ENCODE data around the gene SLC26A3.
"Not testable (repeated sequence)": the region's sequence is repeated elsewhere in the genome, so short reads cannot be mapped to it uniquely, and the experiment has no call there.

Gene SLC26A3

DNA sequence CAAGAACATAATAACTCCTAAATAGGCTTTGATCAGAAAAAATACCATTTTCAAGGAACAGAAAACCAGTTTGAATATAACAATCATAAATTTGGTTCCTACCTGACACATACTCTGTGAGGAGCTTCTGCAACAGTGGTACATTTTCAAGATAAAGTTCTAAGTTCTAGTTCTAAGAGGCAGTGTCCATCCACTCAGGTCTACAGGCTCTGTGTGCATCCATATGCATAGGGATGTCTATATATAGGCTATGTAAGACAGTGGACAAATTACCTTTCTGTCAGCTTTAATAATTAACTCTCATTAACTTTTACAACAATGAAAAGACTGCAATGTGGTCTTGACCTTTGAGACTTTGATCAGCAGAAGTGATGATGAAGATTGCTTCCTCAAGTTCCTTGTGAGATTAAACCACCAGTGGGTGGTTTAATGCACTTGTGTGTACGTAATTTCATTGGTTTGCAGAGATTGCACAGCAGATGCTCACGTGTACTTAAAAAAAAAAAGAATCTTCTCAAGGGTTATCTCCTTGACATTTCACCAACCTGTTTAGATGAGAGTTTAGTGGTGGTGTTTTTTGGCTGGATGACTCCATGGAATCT, at the start of gene SLC26A3:
SLC26A3 (minus strand) TSS at position 215 of the 602 bp plus-strand sequence. CDS start 8,714 bp downstream, outside the sequence.
- no peak for DNase-seq

DNA sequence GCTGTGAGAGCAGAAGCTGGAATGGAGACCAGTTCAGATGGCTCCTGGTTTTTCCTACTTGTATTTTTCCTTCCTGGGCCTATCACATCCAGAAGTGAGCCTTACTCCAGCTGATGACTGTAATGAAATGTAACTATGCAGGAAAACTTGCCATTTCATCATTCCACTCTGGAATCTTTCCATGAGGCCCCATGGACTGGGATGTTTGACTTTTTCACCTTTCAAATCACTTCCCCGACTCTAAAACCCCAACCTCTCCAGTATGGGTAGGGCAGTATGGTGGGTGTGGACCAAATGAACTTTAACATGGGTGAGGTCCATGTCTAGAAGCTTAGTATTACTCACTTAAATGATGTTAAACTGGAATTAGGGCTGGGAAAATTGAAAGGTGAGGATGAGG, 47.6 kb upstream of the SLC26A3 start:
- DNase-seq, result no peak

DNA sequence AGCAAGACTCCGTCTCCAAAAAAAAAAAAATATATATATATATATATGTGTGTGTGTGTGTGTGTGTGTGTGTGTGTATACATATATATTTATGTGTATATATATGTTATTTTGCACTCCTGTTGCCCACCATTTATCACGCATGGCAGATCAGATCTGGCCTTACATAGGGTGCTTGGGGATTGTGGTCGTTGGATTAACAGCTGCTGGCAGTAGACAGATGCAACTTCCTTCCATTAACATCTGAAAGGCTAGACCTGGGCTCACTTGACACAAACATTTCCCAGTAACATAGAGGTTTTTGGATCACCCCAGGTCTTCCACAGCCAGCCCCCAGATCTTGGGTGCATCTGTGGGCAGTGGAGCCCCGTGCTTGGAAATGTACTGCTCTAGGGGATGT, 47.2 kb upstream of the SLC26A3 start:
- no peak for DNase-seq

DNA sequence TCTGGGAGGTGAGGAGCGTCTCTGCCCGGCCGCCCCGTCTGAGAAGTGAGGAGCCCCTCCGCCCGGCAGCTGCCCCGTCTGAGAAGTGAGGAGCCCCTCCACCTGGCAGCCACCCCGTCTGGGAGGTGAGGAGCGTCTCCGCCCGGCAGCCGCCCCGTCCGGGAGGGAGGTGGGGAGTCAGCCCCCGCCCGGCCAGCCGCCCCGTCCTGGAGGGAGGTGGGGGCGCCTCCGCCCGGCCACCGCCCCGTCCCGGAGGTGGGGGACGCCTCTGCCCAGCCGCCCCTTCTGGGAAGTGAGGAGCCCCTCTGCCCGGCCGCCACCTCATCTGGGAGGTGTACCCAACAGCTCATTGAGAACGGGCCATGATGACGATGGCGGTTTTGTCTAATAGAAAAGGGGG, 45.2 kb upstream of the SLC26A3 start:
- DNase-seq, result not testable (repeated sequence)

DNA sequence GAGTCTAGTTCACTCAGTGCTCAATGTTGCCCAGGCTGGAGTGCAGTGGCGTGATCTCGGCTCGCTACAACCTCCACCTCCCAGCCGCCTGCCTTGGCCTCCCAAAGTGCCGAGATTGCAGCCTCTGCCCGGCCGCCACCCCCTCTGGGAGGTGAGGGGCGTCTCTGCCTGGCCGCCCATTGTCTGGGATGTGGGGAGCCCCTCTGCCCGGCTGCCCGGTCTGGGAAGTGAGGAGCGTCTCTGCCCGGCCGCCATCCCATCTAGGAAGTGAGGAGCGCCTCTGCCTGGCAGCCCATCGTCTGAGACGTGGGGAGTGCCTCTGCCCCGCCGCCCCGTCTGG, 44.8 kb upstream of the SLC26A3 start:
- not testable (repeated sequence) for DNase-seq

DNA sequence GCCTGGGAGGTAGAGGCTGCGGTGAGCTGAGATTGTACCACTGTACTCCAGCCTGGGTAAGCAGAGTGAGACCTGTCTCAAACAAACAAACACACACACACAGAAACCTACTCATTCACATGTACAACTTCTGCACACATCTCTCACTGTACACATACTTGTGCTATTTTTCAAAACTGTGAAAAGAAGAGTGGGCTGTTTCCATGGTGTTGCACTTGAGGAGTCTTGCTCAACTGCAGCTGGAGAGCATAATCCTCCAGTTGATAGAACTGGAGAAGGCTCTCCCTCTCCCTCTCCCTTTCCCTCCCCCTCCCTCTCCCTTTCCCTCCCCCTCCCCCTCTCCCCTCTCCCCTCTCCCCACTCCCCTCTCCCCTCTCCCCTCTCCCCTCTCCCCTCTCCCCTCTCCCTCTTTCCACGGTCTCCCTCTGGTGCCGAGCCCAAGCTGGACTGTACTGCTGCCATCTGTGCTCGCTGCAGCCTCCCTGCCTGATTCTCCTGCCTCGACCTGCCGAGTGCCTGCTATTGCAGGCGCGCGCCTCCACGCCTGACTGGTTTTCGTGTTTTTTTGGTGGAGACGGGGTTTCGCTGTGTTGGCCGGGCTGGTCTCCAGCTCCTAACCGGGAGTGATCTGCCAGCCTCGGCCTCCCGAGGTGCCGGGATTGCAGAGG, 44.3 kb upstream of the SLC26A3 start:
- DNase-seq, result no peak

DNA sequence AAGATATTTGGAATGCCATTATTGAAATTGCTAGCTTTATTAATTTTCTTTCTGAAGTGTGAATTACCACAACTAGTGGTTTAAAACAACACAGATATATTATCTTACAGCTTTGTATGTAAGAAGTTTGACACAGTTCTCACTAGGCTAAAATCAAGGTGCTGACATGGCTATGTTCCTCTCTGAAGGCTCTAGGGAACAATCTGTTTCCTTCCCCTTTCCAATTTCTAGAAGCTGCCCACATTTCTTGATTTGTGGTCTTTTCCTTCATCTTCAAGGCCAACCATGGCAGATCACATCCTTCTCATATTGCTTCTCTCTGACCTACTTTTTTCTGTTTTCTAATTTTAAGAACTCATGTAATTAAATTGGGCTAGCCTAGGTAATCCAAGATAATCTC, 43.3 kb upstream of the SLC26A3 start:
- no peak for DNase-seq

DNA sequence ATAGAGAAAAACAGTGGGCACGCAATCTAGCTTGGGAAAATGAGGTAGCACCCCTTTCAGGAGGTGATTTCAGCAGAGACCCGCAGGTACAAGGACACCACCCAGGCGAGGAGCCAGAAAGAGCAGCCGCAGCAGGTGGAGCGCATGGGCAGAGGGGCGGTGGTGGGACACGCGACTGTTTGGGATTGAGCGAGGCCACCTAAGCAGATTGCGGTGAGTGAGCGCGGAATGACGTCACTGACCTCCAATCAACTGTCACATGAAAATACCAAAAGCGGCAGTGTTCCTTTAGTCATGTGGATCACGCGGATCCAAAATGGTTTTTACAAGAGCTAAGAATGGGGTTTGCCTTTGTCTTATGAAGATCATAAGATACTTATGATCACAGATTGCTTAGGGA, 40.2 kb upstream of the SLC26A3 start:
- DNase-seq, result no peak

DNA sequence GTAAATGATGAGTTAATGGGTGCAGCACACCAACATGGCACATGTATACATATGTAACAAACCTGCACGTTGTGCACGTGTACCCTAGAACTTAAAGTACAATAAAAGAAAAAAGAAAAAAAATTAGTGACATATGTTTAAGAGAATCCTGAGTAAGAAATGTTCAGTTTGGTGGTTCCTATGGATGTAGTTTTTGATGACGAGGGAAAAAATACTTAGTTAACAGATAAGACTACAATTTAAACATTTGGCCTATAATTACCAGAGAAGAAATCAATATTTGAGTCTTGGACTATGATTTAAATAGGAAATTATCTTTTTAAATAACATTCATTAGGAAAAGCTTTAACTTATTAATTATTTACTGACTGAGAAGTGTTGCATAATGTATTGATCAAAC, 39.2 kb upstream of the SLC26A3 start:
- DNase-seq, result no peak

DNA sequence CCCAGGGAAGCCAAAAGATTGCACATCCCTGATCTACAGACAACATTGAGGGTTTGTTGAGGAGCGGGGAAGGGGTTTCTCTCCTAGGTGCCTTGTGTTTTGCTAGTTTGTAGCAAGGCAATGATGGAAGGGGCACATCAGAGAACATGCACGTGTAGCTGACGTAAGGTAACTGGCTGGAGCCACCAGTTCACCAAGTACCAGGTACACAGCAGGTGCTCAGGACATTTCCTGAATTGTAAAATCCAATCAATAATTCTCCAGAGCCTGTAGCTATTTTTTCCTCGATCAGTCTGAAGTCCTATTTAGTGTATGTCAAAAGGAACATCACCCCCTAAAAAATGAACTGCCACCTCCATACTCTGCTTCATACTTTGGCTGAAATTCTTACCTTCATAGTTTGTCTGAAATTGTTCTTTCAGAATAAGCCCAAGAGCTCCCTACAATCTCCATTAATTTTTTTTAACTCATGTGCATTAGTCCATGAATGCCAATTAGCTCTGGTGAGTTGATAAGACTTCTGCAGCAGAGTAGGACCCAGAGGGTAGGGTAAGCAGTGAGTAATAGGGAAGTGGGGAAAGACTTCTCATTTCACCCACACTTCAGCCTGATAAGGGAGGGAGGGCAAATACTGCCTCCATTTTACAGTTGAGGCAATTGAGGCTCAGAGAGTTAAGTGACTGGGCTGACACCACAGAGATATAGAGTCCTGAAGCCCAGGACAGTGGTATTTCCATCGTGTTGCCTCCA, 36.0 kb upstream of the SLC26A3 start:
- DNase-seq, result no peak

DNA sequence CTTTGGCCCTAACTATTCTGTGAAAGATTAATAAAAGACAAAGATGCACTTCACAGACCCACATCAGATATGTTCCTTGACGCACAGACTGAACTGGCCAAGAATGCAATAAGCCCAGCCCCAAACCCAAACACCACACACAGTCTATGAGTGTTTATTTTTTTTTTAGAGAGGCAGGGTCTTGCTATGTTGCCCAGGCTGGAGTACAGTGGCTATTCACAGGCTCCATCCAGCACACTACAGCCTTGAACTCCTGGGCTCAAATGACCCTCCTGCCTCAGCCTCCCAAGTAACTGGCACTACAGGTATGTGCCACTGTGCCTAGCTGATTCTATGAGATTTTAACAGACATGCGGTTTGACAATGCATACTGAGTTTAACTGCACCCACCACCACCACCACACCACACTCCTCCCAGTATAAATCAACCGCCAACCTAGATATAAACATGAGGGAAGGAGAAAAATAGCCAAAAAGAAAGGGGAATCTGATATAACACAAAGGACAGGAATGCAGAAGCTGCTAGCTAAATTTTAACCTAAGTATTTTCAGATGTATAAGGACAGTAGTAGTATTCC, 35.1 kb upstream of the SLC26A3 start:
- no peak for DNase-seq

DNA sequence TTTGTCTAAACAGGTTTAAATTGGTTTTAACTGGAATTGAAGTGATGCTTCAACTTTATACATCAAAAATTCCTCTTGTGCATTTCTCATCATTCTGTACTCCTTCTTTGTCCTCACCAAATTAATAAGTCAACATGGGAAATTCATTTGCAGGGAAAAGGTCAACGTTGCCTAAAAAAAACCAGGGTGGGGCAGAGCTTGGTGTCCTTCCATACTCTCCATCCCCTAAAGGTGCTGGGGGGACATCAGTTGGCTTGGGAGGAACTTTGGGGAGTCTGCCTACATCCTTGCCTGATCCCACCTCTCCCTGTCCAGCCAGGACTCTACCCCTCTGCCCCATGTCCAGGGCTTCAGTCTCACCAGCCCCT, 34.1 kb upstream of the SLC26A3 start:
- no peak for DNase-seq

DNA sequence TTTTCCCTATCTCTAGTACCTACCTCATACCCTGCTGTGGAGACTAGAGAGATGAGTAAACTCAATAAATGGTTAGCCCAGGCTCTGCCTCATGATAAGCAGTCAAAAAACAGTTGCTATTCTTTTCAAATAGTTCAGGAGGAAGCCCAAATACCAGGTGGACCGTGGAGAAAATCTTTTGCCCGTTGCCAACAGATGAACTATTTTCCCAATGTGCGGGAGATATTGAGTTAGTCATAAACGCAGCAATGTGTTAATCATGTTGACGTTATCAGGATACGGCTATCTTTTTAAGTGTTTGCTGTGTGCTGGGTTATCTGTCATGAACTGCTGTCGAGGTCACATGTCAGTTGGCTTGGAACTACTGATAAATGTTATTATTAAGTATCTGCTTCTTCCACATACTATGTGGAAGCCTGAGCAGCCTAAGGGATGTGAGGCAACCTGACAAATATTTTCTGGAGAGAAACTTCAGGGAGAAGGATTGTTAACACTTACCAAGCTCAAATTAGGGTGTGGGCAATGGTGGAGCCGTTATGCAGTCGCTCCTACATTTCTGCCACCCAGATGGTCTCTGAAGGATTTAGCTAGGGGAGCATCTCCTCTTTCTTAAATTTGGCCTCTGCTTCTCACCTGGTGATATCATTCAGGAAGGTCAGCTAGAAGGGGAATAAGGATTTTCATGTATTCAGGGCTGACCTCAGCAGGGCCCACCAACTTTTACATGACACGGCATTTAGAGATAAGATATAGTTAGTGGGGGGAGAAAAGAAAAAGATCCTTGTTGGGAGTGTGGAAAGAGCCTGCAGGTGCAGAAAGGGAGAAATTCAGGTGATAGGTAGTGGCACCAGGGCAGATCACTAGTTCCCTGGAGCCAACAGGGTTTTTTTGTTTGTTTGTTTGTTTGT, 33.5 kb upstream of the SLC26A3 start:
- no peak for DNase-seq

DNA sequence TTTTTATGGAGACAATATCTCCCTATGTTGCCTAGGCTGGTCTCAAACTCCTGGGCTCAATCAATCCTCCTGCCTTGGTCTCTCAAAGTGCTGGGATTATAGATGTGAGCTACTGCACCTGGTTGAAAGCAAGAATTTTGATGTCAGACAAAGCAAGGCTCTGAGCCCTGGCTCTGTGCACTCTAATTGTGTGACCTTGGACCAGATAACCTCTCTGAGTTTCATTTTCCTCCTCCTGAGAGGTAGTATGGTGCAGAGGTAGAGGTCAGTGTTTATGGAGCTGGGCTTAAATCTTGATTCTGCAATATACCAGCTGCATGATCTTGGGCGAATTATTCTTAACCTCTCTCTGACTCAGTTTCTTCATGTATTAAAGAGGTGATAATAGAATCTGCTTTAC, 31.4 kb upstream of the SLC26A3 start:
- DNase-seq, result no peak

DNA sequence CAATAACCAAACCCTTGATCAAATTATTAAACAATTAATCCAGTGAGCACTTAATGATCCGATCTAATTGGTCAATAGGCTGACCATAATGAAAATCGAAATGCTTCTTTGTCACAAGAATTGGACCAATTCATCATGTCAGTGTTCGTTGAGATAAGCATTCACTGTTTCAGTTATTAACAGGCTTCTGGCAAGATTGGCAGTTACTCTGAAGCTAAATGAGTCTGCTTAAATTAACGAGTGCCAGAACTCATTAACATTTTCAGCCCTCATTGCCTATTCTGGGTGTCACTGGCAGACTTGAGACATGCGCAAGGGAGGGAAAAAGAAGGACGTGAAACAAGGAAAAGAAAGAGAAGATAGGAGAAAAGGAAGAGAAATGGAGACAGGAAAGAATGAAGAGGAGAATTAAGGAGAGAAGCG, 30.7 kb upstream of the SLC26A3 start:
- DNase-seq, result no peak

DNA sequence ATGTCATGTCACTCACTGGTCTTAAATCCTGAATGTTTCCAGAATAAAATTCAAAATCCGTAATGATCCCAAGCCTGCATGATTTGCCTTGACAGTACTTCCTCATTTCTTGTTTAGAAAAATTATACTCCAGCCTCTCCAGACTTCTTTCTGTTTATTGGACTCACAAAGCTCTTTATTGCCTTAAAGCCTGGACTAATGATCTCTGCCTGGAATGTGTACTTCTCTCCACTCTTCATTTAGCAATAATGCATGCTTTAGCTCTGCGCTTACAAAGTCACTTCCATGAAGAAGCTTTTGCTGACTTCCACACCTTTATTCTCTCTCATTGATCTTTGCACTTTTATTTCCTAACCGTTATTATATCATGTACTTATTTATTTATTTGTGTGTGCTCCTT, 27.4 kb upstream of the SLC26A3 start:
- no peak for DNase-seq

DNA sequence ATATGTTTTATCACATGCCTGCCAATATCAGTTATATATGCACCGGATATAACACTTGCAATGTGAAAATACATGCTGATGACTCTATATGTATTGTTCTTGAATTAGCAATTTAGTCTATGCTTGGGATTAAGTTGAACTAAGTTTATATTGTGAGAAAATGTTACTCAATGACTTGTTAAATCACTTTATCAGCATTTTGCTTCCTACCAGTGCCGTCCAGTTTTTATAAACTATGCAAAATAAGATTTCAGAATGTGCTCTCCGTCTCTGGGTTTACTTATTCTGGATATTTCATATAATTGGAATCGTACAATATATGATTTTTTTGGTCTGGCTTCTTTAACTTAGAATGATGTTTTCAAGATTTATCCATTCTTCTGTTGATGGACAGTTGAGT, 25.5 kb upstream of the SLC26A3 start:
- no peak for DNase-seq

DNA sequence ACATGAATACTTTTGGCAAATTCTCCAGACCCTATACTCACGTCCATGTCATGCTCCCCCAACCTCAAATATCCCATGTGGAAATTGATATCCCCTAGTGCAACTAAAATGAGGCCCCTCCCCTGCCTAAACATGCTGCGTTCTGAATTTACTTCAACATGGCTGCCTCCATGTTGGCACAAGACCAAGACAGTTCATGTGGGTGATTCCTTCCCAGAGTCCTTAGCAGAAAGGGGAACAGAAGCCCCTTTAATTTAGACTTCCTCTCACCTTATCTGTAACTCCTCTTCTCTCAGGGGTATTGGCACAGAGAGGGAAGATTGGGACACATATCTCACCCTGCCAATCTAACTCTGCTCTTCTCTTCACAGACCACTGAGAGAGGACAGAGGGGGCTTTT, 24.5 kb upstream of the SLC26A3 start:
- no peak for DNase-seq

DNA sequence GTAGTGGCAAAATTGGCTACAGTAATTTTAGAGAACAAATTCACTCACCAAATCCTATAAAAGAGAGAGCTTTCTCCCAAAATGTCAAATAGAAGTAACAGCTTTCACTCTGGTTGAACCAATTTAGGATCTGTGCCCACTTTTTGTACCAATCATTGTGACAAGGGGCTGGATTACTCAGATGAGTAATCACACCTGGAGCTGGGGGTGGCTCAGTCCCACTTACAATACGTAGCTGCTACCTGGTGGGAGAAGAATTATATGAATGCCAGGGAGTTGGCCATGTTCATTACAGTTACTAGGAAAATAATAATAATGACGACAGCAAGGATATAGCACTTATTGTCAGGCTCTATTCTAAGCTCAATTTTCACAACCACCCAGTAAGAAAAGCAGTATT, 23.4 kb upstream of the SLC26A3 start:
- DNase-seq, result no peak

DNA sequence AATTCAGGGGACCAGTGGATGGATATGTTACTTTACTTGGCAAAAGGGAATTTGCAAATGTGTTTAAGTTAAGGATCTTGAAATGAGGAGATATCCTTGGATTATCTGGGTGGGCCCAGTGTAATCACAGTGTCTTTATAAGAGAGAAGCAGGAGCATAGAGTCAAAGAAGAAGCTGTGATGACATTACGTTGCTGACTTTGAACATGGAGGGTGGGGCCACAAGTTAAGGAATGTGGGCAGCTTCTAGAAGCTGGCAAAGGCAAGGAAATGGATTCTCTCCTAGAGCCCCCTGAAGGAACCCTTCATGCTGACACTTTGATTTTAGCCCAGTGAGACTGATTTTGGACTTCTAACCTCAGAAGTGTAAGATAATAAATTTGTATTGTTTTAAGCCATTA, 21.8 kb upstream of the SLC26A3 start:
- no peak for DNase-seq

DNA sequence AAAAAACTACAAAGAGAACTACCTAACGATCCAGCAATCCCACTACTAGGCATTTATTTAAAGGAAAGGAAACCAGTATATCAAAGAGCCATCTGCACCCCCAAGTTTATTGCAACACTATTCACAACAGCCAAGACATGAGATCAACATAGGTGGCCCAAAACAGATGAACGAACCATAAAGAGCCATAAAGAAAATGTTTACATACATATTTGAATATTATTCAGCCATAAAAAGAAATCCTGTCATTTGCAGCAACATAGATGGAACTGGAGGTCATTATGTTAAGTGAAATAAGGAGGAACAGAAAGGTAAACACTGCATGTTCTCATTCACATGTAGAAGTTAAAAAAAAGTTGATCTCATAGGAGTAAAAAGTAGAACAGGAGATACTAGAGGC, 15.6 kb upstream of the SLC26A3 start:
- no peak for DNase-seq

DNA sequence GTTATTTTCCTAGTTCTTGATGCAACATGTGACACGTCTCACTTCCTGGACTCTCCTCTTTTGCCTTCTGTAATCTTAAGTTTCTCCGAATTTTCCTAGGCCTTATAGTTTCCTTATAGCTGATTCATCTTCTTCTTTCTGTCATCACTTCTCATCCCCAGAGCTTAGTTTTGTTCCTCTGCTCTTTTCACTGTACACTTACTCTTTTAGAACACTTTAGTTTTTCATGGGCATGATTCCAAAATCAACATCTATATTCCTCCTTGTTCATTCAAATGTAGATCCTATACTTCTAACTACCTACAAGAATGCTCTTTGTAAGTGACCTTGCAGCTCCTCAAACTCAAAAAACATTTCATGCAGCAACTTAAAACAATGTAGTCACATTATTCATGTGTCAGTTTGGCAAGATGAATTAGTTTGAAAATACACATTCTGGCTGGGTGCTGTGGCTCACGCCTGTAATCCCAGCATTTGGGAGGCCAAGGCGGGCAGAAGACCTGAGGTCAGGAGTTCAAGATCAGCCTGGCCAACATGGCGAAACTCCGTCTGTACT, 13.1 kb upstream of the SLC26A3 start:
- DNase-seq, result no peak
